Mesenchymal stem cell (in vitro differentiated cells and primary cell): Measurements from ENCODE around the gene HDAC11.
A peak's percentile ranks its signal among the peaks of the same experiment; 100 is the strongest.

Source experiments
- DNase-seq: peaks from one replicate; pipeline ENCODE4 v3.0.0-alpha.2; 2013
- H2AFZ ChIP-seq: one replicate; pipeline ENCODE4 v1.6.1; 2013; ENCODE audit warnings: low read depth, mild to moderate bottlenecking, control low read depth, inconsistent platforms, low read length, moderate library complexity
- H2AK5ac ChIP-seq: 2 replicates; pipeline ENCODE4 v1.6.1; 2013; ENCODE audit warnings: low read length, moderate library complexity, mild to moderate bottlenecking, inconsistent platforms; ENCODE audit not compliant: severe bottlenecking
- H2BK120ac ChIP-seq: one replicate; pipeline ENCODE4 v1.6.1; 2013; ENCODE audit warnings: low read depth, mild to moderate bottlenecking, inconsistent platforms, low read length, moderate library complexity
- H2BK12ac ChIP-seq, 2 experiments: one replicate each; pipeline ENCODE4 v1.6.1; 2013; ENCODE audit warnings: inconsistent platforms in 2 of 2, low read length in 2 of 2, mild to moderate bottlenecking in 2 of 2, moderate library complexity in 2 of 2, control low read depth in 1 of 2
- H2BK15ac ChIP-seq: one replicate; pipeline ENCODE4 v1.6.1; 2013; ENCODE audit warnings: mild to moderate bottlenecking, low read depth, inconsistent platforms; ENCODE audit not compliant: poor library complexity, severe bottlenecking
- H2BK5ac ChIP-seq: 2 replicates; pipeline ENCODE4 v1.6.1; 2013; ENCODE audit warnings: low read depth, mild to moderate bottlenecking, low read length, control low read depth, inconsistent platforms; ENCODE audit not compliant: poor library complexity, severe bottlenecking
- H3K14ac ChIP-seq, 2 experiments: one replicate each; pipeline ENCODE4 v1.6.1; 2013; ENCODE audit warnings: inconsistent platforms in 2 of 2, low read length in 2 of 2, control low read depth in 1 of 2, mild to moderate bottlenecking in 1 of 2, moderate library complexity in 1 of 2
- H3K18ac ChIP-seq, 2 experiments: one replicate each; pipeline ENCODE4 v1.6.1; 2013; ENCODE audit warnings: inconsistent platforms in 2 of 2, low read length in 2 of 2, control low read depth in 1 of 2, low read depth in 1 of 2, mild to moderate bottlenecking in 1 of 2
- H3K23ac ChIP-seq, 2 experiments: one replicate each; pipeline ENCODE4 v1.6.1; 2013; ENCODE audit warnings: inconsistent platforms in 2 of 2, low read length in 2 of 2, mild to moderate bottlenecking in 2 of 2, moderate library complexity in 2 of 2, control low read depth in 1 of 2
- H3K27ac ChIP-seq: 2 replicates; pipeline ENCODE4 v1.5.1; 2013; ENCODE audit warnings: mild to moderate bottlenecking, moderate library complexity, low read length, control low read depth, inconsistent platforms; ENCODE audit not compliant: poor library complexity, severe bottlenecking
- H3K27me3 ChIP-seq, 2 experiments: 2 replicates each; pipeline versions ENCODE4 v1.6.1 to v1.7.0; 2013; ENCODE audit warnings: low read length in 2 of 2, mild to moderate bottlenecking in 2 of 2, moderate library complexity in 2 of 2, control low read depth in 1 of 2, inconsistent platforms in 1 of 2; ENCODE audit not compliant: control insufficient read depth in 1 of 2, insufficient read depth in 1 of 2
- H3K36me3 ChIP-seq, 2 experiments: 2 replicates each; pipeline versions ENCODE4 v1.6.1 to v1.7.0; 2013; ENCODE audit warnings: low read length in 2 of 2, control low read depth in 1 of 2, inconsistent platforms in 1 of 2, low read depth in 1 of 2, mild to moderate bottlenecking in 1 of 2; ENCODE audit not compliant: insufficient read depth in 2 of 2, control insufficient read depth in 1 of 2
- H3K4ac ChIP-seq, 2 experiments: one replicate each; pipeline ENCODE4 v1.6.1; 2013; ENCODE audit warnings: inconsistent platforms in 2 of 2, low read length in 2 of 2, mild to moderate bottlenecking in 2 of 2, moderate library complexity in 2 of 2, control low read depth in 1 of 2, low read depth in 1 of 2
- H3K4me1 ChIP-seq: 2 replicates; pipeline ENCODE4 v1.6.1; 2013; ENCODE audit warnings: low read depth, low read length, control low read depth; ENCODE audit not compliant: control insufficient read depth, insufficient read depth
- H3K4me2 ChIP-seq: 2 replicates; pipeline ENCODE4 v1.6.1; 2013; ENCODE audit warnings: low read length, mild to moderate bottlenecking, inconsistent platforms; ENCODE audit not compliant: poor library complexity, severe bottlenecking
- H3K4me3 ChIP-seq, 2 experiments: 2 replicates each; pipeline versions ENCODE4 v1.5.1 to v1.7.0; 2013; ENCODE audit warnings: low read length in 2 of 2, mild to moderate bottlenecking in 2 of 2, control low read depth in 1 of 2, low read depth in 1 of 2; ENCODE audit not compliant: insufficient read depth in 1 of 2
- H3K79me1 ChIP-seq: replicated peaks from 2 replicates; pipeline ENCODE4 v1.6.1; 2013; ENCODE audit warnings: mild to moderate bottlenecking, control low read depth, low read length, inconsistent platforms; ENCODE audit not compliant: poor library complexity, severe bottlenecking
- H3K9ac ChIP-seq: 2 replicates; pipeline ENCODE4 v1.7.0; 2013; ENCODE audit warnings: mild to moderate bottlenecking, low read length, moderate library complexity
- H3K9me3 ChIP-seq: 2 replicates; pipeline ENCODE4 v1.7.0; 2013; ENCODE audit warnings: mild to moderate bottlenecking, low read length; ENCODE audit not compliant: control insufficient read depth
- H4K8ac ChIP-seq: one replicate; pipeline ENCODE4 v1.6.1; 2013; ENCODE audit warnings: inconsistent platforms, mild to moderate bottlenecking, low read length, moderate library complexity
- H4K91ac ChIP-seq: one replicate; pipeline ENCODE4 v1.6.1; 2013; ENCODE audit warnings: mild to moderate bottlenecking, low read length, inconsistent platforms
- WGBS: methylation state at CpG from one replicate; pipeline ENCODE4 v1.1.7; 2013; ENCODE audit warnings: mixed read lengths; 5-methylcytosine and 5-hydroxymethylcytosine counted together

Gene HDAC11

GRCh38 chr3:13505147-13506130 lies 25.3 kb downstream of the HDAC11 start:
- Histone ChIP-seq H2BK5ac (no peak overlapping the region), H3K27me3 (no peaks in the 10 kb centered on the region), H3K27ac (no peak overlapping the region), H3K18ac (no peak overlapping the region), H4K8ac (no peak overlapping the region), H3K14ac (peak overlapping the region in 1 of 2 experiments; percentile 3), H2BK12ac (no peak overlapping the region), H3K4me1 (peaks cover 32% of the 10 kb centered on the region), H2AFZ (no peak overlapping the region), H3K4me3 (no peak overlapping the region), H3K4ac (no peak overlapping the region), H2AK5ac (peak overlapping the region; percentile 10), H3K4me2 (no peak overlapping the region), H2BK120ac (no peak overlapping the region), H2BK15ac (no peak overlapping the region), H3K9me3 (no peaks in the 10 kb centered on the region), H4K91ac (peak overlapping the region; percentile 45), H3K9ac (no peak overlapping the region), H3K36me3 (peaks cover 3 to 17% of the 10 kb centered on the region in 2 experiments), H3K23ac (no peak overlapping the region), H3K79me1 (no peaks in the 10 kb centered on the region)
- DNase-seq = no peak
- 89% methylated on average over 16 of the region's 16 CpGs for WGBS

- peaks cover 3 to 16% of the 10 kb centered on the region in 2 experiments for H3K36me3 ChIP-seq
- H3K4me2 ChIP-seq = no peak overlapping the region
- H3K9me3 ChIP-seq = no peaks in the 10 kb centered on the region
- H3K4me3 ChIP-seq = no peak overlapping the region
- 94% methylated on average over 1 of the region's 1 CpG for WGBS
- H2BK5ac ChIP-seq = no peak overlapping the region
- no peak overlapping the region for H3K18ac ChIP-seq
- H2BK15ac ChIP-seq = no peak overlapping the region
- no peak overlapping the region for H3K14ac ChIP-seq
- H3K4ac ChIP-seq = no peak overlapping the region
- DNase-seq = no peak
- H2BK120ac ChIP-seq = no peak overlapping the region
- H4K8ac ChIP-seq = no peak overlapping the region
- no peak overlapping the region for H2BK12ac ChIP-seq
- H3K27me3 ChIP-seq = no peaks in the 10 kb centered on the region
- H3K23ac ChIP-seq = no peak overlapping the region
- H3K79me1 ChIP-seq = no peaks in the 10 kb centered on the region
- no peak overlapping the region for H3K27ac ChIP-seq
- no peak overlapping the region for H4K91ac ChIP-seq
- no peak overlapping the region for H3K9ac ChIP-seq
- H3K4me1 ChIP-seq = peaks cover 28% of the 10 kb centered on the region
- no peak overlapping the region for H2AK5ac ChIP-seq
- no peak overlapping the region for H2AFZ ChIP-seq
These were observed 26.1 kb downstream of the HDAC11 start for GRCh38 chr3:13506239-13506638.

- no peak overlapping the region for H2BK120ac ChIP-seq
- H3K4me3 ChIP-seq = no peak overlapping the region
- H3K4ac ChIP-seq = no peak overlapping the region
- DNase-seq = no peak
- no peak overlapping the region for H2AFZ ChIP-seq
- peaks cover 3 to 14% of the 10 kb centered on the region in 2 experiments for H3K36me3 ChIP-seq
- H2BK12ac ChIP-seq = no peak overlapping the region
- 68% methylated on average over 4 of the region's 4 CpGs for whole genome bisulfite sequencing
- no peak overlapping the region for H2AK5ac ChIP-seq
- no peak overlapping the region for H3K14ac ChIP-seq
- H3K4me2 ChIP-seq = no peak overlapping the region
- no peaks in the 10 kb centered on the region for H3K27me3 ChIP-seq
- H2BK5ac ChIP-seq = no peak overlapping the region
- H2BK15ac ChIP-seq = no peak overlapping the region
- H3K4me1 ChIP-seq = peaks cover 27% of the 10 kb centered on the region
- H3K23ac ChIP-seq = no peak overlapping the region
- no peak overlapping the region for H4K8ac ChIP-seq
- no peak overlapping the region for H3K9ac ChIP-seq
- no peaks in the 10 kb centered on the region for H3K9me3 ChIP-seq
- H3K27ac ChIP-seq = no peak overlapping the region
- no peaks in the 10 kb centered on the region for H3K79me1 ChIP-seq
- no peak overlapping the region for H3K18ac ChIP-seq
- no peak overlapping the region for H4K91ac ChIP-seq
These were observed 26.6 kb downstream of the HDAC11 start for GRCh38 chr3:13506680-13507079.

- no peak overlapping the region for H2BK5ac ChIP-seq
- no peaks in the 10 kb centered on the region for H3K79me1 ChIP-seq
- H2AK5ac ChIP-seq = no peak overlapping the region
- no peak overlapping the region for H2BK12ac ChIP-seq
- H4K8ac ChIP-seq = no peak overlapping the region
- H3K9me3 ChIP-seq = no peaks in the 10 kb centered on the region
- no peaks in the 10 kb centered on the region for H3K27me3 ChIP-seq
- no peak overlapping the region for H3K14ac ChIP-seq
- H3K4ac ChIP-seq = no peak overlapping the region
- no peak overlapping the region for H2BK120ac ChIP-seq
- H3K18ac ChIP-seq = no peak overlapping the region
- H3K4me2 ChIP-seq = no peak overlapping the region
- no peak overlapping the region for H3K23ac ChIP-seq
- peaks cover 27% of the 10 kb centered on the region for H3K4me1 ChIP-seq
- WGBS = 69% methylated on average over 2 of the region's 3 CpGs
- peaks cover 3 to 8% of the 10 kb centered on the region in 2 experiments for H3K36me3 ChIP-seq
- H3K27ac ChIP-seq = no peak overlapping the region
- no peak overlapping the region for H2BK15ac ChIP-seq
- H4K91ac ChIP-seq = no peak overlapping the region
- no peak for DNase-seq
- H3K9ac ChIP-seq = no peak overlapping the region
- no peak overlapping the region for H3K4me3 ChIP-seq
- no peak overlapping the region for H2AFZ ChIP-seq
These were observed 27.1 kb downstream of the HDAC11 start for GRCh38 chr3:13507247-13507569.
